ENCODE measurements around the gene AKAP9.
"Not testable (repeated sequence)": the region's sequence is repeated elsewhere in the genome, so short reads cannot be mapped to it uniquely, and the experiment has no call there.

Gene AKAP9

GRCh38 chr7:91940572-91941341 lies at the start of gene AKAP9:
Gene AKAP9 (plus strand): TSS chr7:91940862. CDS start chr7:91941100, 238 bp downstream.
- Mint-ChIP-seq H3K27ac (peak within 1 kb of the TSS; percentile 97 to 100), H3K4me3 (peak within 1 kb of the TSS; percentile 91 to 98), H3K9me3 (no peaks in the 10 kb centered on the region), H3K4me1 (peaks cover 25% of the 10 kb centered on the region), H3K27me3 (no peaks in the 10 kb centered on the region)
- peak; percentile 91 for ATAC-seq
- peak; percentile 87 to 90 for DNase-seq

GRCh38 chr7:91892099-91892705 lies 48.5 kb upstream of the AKAP9 start:
- H3K9me3 Mint-ChIP-seq: peaks cover 0 to 1% of the 10 kb centered on the region in 2 donors
- no peak overlapping the region for H3K27ac Mint-ChIP-seq
- H3K27me3 Mint-ChIP-seq: peaks cover 8% of the 10 kb centered on the region
- ATAC-seq (no peak), DNase-seq (no peak)
- no peak overlapping the region for H3K4me3 Mint-ChIP-seq
- H3K4me1 Mint-ChIP-seq: no peaks in the 10 kb centered on the region

DNA sequence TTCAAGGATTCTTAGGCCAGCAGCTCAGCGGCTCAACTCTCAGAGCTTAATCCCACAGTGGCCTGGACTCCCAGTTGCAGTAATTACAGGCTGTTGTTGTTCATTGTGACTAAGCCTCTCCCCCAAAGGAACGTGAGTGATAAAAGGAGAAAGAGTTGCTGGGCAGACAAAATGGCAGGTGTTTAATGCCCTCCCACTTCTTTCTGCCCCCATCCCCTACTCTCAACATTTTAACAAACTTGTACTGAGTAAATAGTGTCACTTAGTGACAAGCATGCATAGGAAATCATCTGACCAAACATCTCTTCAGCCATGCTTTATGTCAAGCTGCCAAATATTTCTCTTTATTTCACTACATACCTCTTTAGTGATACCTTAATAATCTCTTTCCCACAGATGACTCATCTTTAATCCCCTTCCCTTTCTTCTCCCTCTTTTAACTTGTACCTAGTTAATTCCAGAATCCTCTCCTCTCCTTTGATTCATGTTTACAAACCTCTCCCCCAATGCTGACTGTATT lies 47.8 kb upstream of the AKAP9 start:
- no peaks in the 10 kb centered on the region for H3K9me3 Mint-ChIP-seq
- ATAC-seq: no peak
- no peak overlapping the region for H3K27ac Mint-ChIP-seq
- no peak for DNase-seq
- H3K27me3 Mint-ChIP-seq: peaks cover 8% of the 10 kb centered on the region
- H3K4me3 Mint-ChIP-seq: no peak overlapping the region
- no peaks in the 10 kb centered on the region for H3K4me1 Mint-ChIP-seq

- not testable (repeated sequence) for H3K9me3 Mint-ChIP-seq, H3K27ac Mint-ChIP-seq, DNase-seq, H3K4me1 Mint-ChIP-seq, H3K4me3 Mint-ChIP-seq, H3K27me3 Mint-ChIP-seq, ATAC-seq
Measured at GRCh38 chr7:91893699-91894098, 47.0 kb upstream of the AKAP9 start.

GRCh38 chr7:91894781-91895480 lies 45.7 kb upstream of the AKAP9 start:
- Mint-ChIP-seq H3K27ac (no peak overlapping the region), H3K9me3 (no peaks in the 10 kb centered on the region), H3K4me1 (no peaks in the 10 kb centered on the region), H3K27me3 (peaks cover 8% of the 10 kb centered on the region), H3K4me3 (no peak overlapping the region)
- ATAC-seq (no peak), DNase-seq (no peak)

DNA sequence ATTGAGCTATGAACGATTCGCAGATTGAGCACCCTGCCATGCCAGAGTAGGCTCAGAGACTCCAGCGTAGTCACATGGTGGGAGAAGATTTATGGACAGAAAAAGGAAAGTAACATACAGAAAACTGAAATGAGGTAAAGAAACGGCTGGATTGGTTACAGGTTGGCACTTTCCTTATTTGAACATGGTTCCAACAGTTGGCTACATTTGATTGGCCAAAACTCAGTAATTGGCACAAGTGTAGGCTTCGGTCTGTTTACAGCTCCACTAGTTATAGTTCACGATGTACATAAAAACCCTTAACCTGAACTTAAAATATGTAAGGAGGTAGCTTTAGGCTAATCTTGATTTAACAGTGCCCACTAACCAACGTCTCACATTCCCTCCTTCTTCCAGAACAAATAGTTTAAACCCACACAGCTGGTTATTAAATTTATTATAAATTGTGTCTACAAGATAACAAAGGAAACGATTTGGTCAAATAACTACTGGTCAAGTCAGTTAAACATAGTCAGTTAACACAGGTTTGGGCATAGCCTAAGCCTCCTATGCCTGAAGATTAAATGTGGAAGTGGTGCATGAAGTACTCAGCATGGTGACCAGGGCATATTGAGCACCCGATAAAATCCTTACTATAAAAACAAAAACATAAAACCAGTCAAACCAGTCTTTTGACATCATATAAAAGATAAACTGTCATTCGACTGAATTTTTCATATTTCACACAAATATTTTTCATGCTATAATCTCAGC lies 42.2 kb upstream of the AKAP9 start:
- Mint-ChIP-seq H3K4me3 (no peak overlapping the region), H3K9me3 (no peaks in the 10 kb centered on the region)
- no peak for ATAC-seq

DNA sequence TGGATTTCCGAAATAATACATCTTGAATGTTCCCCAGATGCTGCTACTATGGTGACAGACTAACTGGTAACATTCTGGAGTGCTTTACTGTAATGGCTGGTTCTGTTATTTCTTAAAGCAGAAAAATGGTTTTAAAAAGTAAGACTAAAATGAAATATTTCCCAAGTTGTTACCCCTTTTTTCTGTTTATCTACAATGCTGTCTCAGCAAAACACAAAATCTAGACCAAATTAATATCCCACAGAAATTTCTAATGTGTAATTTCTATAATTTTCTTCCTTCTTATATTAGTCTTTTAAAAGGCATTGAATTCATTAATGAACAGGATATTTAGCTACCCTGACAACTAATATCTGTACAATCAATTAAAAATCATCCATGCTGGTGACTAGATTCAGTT lies 41.1 kb upstream of the AKAP9 start:
- DNase-seq (no peak), ATAC-seq (no peak)
- no peak overlapping the region for H3K4me3 Mint-ChIP-seq
- H3K4me1 Mint-ChIP-seq: no peaks in the 10 kb centered on the region
- H3K9me3 Mint-ChIP-seq: no peaks in the 10 kb centered on the region
- no peak overlapping the region for H3K27ac Mint-ChIP-seq
- no peaks in the 10 kb centered on the region for H3K27me3 Mint-ChIP-seq

More for the DNA sequence above, 42.2 kb upstream of the AKAP9 start:
- H3K4me1 Mint-ChIP-seq: no peaks in the 10 kb centered on the region
- no peak overlapping the region for H3K27ac Mint-ChIP-seq
- peaks cover 4% of the 10 kb centered on the region for H3K27me3 Mint-ChIP-seq
- no peak for DNase-seq

DNA sequence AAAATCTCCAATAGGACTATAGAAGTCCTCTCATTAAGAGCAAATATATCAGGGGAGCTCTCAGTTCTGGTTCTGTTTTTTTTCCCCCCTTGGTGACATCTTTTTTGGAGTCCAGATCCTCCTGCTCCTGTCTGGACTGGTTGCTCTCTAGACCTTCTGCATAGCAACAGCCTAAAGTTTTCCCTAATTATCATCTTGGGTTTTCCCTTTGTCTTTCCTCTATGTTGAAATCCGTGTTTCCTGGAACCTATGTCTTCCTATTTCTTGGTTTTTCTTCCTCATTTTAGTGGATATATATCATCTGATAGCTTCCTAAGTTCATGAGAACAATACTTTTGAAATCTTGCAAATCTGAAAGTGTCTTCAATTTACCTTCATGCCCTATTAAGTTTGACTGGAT lies 30.5 kb upstream of the AKAP9 start:
- no peaks in the 10 kb centered on the region for H3K4me1 Mint-ChIP-seq
- no peak for ATAC-seq
- H3K27ac Mint-ChIP-seq: peak overlapping the region in 1 of 2 donors; percentile 72

GRCh38 chr7:91911121-91911520 lies 29.5 kb upstream of the AKAP9 start:
- Mint-ChIP-seq H3K9me3 (peaks cover 0 to 4% of the 10 kb centered on the region in 2 donors), H3K4me1 (no peaks in the 10 kb centered on the region), H3K27me3 (peaks cover 13% of the 10 kb centered on the region), H3K4me3 (no peak overlapping the region), H3K27ac (no peak overlapping the region)
- no peak for ATAC-seq
- DNase-seq: no peak

More for the DNA sequence above, 30.5 kb upstream of the AKAP9 start:
- Mint-ChIP-seq H3K9me3 (peaks cover 0 to 4% of the 10 kb centered on the region in 2 donors), H3K4me3 (no peak overlapping the region), H3K27me3 (peaks cover 13% of the 10 kb centered on the region)
- DNase-seq: no peak

DNA sequence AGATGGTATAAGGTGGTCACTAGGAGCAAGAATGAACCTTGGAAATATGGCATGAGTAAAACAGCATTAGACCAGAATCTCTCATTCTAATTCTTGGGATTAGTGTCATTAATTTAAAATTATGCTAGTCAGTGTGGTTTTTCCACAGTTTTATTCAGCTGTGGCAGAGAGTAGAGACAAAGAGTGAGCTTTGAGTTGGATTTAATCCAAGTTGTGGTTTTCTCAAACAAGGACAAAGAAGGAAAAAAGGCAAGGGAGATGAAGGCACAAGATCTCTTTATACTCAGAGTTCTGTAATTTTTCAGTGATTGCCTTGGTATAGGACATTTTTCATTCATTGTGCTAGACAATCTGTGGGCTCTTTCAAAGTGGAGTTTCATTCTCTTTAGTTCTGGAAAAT lies 28.2 kb upstream of the AKAP9 start:
- no peak overlapping the region for H3K4me3 Mint-ChIP-seq
- DNase-seq (no peak), ATAC-seq (no peak)
- H3K27ac Mint-ChIP-seq: no peak overlapping the region
- H3K27me3 Mint-ChIP-seq: peaks cover 13% of the 10 kb centered on the region
- H3K4me1 Mint-ChIP-seq: no peaks in the 10 kb centered on the region
- H3K9me3 Mint-ChIP-seq: peaks cover 0 to under 1% of the 10 kb centered on the region in 2 donors

DNA sequence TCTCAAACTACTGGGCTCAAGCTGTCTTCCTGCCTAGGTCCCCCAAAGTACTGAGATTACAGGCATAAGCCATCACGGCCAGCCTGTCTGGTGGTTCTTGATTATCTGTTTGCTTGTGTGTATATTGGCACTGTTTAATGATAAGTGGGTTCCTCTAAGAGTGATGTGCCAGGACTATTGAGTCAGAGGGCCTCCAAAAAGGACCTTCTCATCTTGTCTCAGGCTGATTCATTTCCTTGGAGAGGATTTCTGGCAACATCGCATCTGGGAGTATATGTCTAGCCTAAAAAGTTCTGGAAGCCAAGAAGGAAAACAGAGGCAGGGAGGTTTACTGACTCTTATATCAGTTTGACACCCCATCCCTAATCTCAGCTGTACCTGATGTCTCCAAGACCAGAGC lies 27.1 kb upstream of the AKAP9 start:
- no peak overlapping the region for H3K4me3 Mint-ChIP-seq
- no peak overlapping the region for H3K27ac Mint-ChIP-seq
- no peaks in the 10 kb centered on the region for H3K9me3 Mint-ChIP-seq
- no peak for DNase-seq
- H3K4me1 Mint-ChIP-seq: no peaks in the 10 kb centered on the region
- no peak for ATAC-seq
- peaks cover 13% of the 10 kb centered on the region for H3K27me3 Mint-ChIP-seq

GRCh38 chr7:91915401-91916050 lies 25.1 kb upstream of the AKAP9 start:
- Mint-ChIP-seq H3K27ac (no peak overlapping the region), H3K27me3 (peaks cover 8% of the 10 kb centered on the region), H3K4me1 (no peaks in the 10 kb centered on the region), H3K4me3 (no peak overlapping the region), H3K9me3 (no peaks in the 10 kb centered on the region)
- ATAC-seq (no peak), DNase-seq (no peak)

DNA sequence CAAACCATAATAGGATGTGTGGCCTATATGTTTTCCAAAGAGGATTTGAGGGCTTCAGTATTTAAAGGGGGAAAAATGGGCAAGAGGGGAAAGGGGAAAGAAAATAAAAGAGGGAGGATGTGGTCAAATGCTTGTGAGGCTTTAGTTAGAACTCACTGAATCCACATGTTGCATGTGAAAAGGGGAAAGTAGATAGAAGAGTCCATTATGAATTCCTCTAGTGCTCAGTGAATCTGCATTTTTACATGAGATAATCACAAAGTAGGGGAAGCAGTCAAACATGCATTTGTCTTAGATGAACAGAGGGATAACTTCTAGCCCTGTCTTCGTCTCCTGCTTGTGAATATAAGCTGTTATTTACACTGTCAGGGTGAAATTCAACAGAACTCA lies 24.6 kb upstream of the AKAP9 start:
- no peaks in the 10 kb centered on the region for H3K4me1 Mint-ChIP-seq
- H3K27ac Mint-ChIP-seq: no peak overlapping the region
- DNase-seq (no peak), ATAC-seq (no peak)
- no peak overlapping the region for H3K4me3 Mint-ChIP-seq
- H3K27me3 Mint-ChIP-seq: peaks cover 6% of the 10 kb centered on the region
- no peaks in the 10 kb centered on the region for H3K9me3 Mint-ChIP-seq

- DNase-seq: no peak
- H3K27me3 Mint-ChIP-seq: peaks cover 6% of the 10 kb centered on the region
- no peak overlapping the region for H3K4me3 Mint-ChIP-seq
- H3K4me1 Mint-ChIP-seq: no peaks in the 10 kb centered on the region
- no peak for ATAC-seq
- no peaks in the 10 kb centered on the region for H3K9me3 Mint-ChIP-seq
- H3K27ac Mint-ChIP-seq: no peak overlapping the region
Measured at GRCh38 chr7:91918356-91918755, 22.3 kb upstream of the AKAP9 start.

DNA sequence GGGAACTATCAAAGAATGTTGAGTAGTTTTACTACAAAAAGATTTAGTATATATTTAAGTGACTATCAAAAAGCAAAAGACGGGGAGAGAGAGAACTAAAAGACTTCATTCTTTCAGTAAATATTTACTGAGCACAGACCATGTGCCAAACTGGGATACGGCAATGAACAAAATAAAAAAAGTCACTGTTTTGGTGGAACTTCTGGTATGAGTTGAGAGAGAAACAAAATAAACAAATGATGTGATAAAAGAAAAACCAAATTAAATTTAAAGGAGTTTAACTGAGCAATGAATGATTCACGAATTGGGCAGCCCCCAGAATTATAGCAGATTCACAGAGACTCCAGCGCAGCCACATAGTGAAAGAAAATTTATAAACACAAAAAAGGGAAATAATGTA lies 17.8 kb upstream of the AKAP9 start:
- Mint-ChIP-seq H3K4me3 (no peak overlapping the region), H3K27ac (no peak overlapping the region), H3K4me1 (peaks cover 2% of the 10 kb centered on the region), H3K9me3 (peaks cover 2 to 9% of the 10 kb centered on the region in 2 donors), H3K27me3 (peaks cover 30% of the 10 kb centered on the region)
- DNase-seq (no peak), ATAC-seq (no peak)

Measured in stimulated activated naive CD8-positive, alpha-beta T cell treated with anti-CD3 and anti-CD28 coated beads, Interleukin-15, amount 100 ng/mL, for 72 hours (primary cell).